BJ (cell line): ENCODE results near the gene CALHM2. TPM values are rescaled to one million over a fixed set of nuclear protein-coding genes. Genes with fewer than 3 reads are reported as not detected.
A peak's percentile ranks its signal among the peaks of the same experiment; 100 is the strongest.
"Not testable (repeated sequence)": the region's sequence is repeated elsewhere in the genome, so short reads cannot be mapped to it uniquely, and the experiment has no call there.

Experiments
- CTCF ChIA-PET: fragments of 350-600 bp; formaldehyde crosslinking; extraction: SDS; loops from one replicate; lab custom pipeline; 2021; ENCODE audit warnings: antibody characterized with exemption, inconsistent platforms; lab: Yijun Ruan, JAX
- POLR2A ChIA-PET: fragments of 300-600 bp; sonication (Branson Sonifier 250); formaldehyde crosslinking; extraction: SDS; loops from one replicate; lab custom pipeline; 2021; ENCODE audit warnings: antibody characterized with exemption; lab: Charles Lee
- DNase-seq: peaks from one replicate; pipeline ENCODE4 v3.0.0-alpha.2; 2011; ENCODE audit warnings: low read depth
- H3K27me3 ChIP-seq: 2 replicates; pipeline ENCODE4 v1.6.0; 2011; ENCODE audit warnings: low read length; ENCODE audit not compliant: control insufficient read depth, insufficient read depth
- H3K36me3 ChIP-seq: 2 replicates; pipeline ENCODE4 v1.5.1; 2011; ENCODE audit warnings: low read length; ENCODE audit not compliant: control insufficient read depth, insufficient read depth
- H3K4me3 ChIP-seq: 2 replicates; pipeline ENCODE4 v1.5.1; 2011; ENCODE audit warnings: low read depth, mild to moderate bottlenecking, control low read depth, low read length
- CTCF ChIP-seq: IDR thresholded peaks from 2 replicates; pipeline ENCODE4 v1.5.1; 2011; ENCODE audit warnings: low read depth, mild to moderate bottlenecking, control low read depth, inconsistent platforms, low read length, moderate library complexity; ENCODE audit not compliant: insufficient read depth
- polyA plus RNA-seq: library from polyadenylated mRNA; depleted of rRNA; stranded (reverse); fragments of >200 nt; gene quantifications from 2 replicates; pipeline ENCODE4 v1.2.3, GENCODE V29; 2011

Gene CALHM2
- polyA plus RNA-seq, 1 experiment: 80.1 TPM

- ChIA-PET CTCF (interaction anchor here (0.6 to 8.6 kb wide), 10 partner anchors 13 to 177 kb away, joined by 3 to 93 read pairs (median 4); partner anchors contain the start of gene CALHM2), POLR2A (no interaction called here)
- no peaks in the 10 kb centered on the region for H3K27me3 ChIP-seq
- no peak for TF ChIP-seq CTCF
- H3K36me3 ChIP-seq: peaks cover 50% of the 10 kb centered on the region
- H3K4me3 ChIP-seq: no peak overlapping the region
- DNase-seq: no peak
These were observed 34.6 kb downstream of the CALHM2 start for GRCh38 chr10:103417601-103418000.

DNA sequence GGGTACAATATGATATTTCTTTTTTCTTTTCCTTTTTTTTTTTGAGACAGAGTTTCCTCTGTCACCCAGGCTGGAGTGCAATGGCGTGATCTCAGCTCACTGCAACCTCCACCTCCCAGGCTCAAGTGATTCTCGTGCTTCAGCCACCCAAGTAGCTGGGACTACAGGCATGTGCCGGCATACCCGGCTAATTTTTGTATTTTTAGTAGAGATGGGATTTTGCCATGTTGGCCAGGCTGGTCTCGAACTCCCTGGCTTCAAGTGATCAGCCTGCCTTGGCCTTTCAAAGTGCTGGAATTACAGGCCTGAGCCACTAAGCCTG, 35.1 kb downstream of the CALHM2 start:
- H3K27me3 ChIP-seq, H3K4me3 ChIP-seq, DNase-seq, POLR2A ChIA-PET: not testable (repeated sequence)
- peaks cover 50% of the 10 kb centered on the region for H3K36me3 ChIP-seq
- CTCF ChIA-PET: interaction anchor here (0.9 to 8.6 kb wide), 13 partner anchors 9 to 125 kb away, joined by 3 to 93 read pairs (median 4); partner anchors contain the start of gene CALHM2

DNA sequence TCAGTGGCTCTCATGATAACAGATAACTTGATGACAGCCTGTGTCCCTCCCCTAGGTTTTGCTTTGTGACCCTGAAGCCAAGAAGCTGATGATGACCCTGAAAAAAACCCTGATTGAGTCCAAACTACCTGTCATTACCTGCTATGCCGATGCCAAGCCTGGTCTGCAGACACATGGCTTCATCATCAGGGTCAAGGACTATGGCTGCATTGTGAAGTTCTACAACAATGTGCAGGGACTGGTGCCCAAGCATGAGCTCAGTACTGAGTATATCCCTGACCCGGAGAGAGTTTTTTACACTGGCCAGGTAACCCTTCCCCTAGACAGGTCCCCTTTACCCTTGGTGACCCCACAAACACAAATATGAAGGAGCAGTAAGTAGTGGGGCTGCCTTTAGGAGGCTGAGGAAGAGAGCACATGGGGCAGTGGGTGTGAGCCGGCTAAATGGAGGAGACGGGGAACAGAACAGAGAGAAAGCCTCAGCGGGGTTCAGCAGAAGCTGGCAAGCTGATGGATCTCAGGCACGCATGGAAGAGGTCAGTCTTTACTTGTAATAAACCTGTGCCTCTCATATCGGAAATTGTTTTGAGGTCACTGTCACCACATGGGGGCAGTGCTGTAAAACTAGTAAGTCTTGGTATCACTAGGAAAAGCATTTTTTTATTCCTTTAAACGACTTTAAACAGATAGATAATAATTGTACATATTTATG, 35.6 kb downstream of the CALHM2 start:
- TF ChIP-seq CTCF: peak; percentile 55
- ChIA-PET CTCF (interaction anchor here (0.6 to 8.6 kb wide), 17 partner anchors 9 to 269 kb away, joined by 3 to 93 read pairs (median 4); no protein-coding TSS in a partner anchor), POLR2A (no interaction called here)
- no peak overlapping the region for H3K4me3 ChIP-seq
- H3K36me3 ChIP-seq: peaks cover 50% of the 10 kb centered on the region
- H3K27me3 ChIP-seq: no peaks in the 10 kb centered on the region
- DNase-seq: peak; percentile 14

GRCh38 chr10:103415581-103415980, 36.6 kb downstream of the CALHM2 start:
- CTCF ChIA-PET: interaction anchor here (0.8 to 8.6 kb wide), 10 partner anchors 9 to 270 kb away, joined by 3 to 93 read pairs (median 7); no protein-coding TSS in a partner anchor
- DNase-seq: no peak
- POLR2A ChIA-PET: no interaction called here
- TF ChIP-seq CTCF: no peak
- H3K4me3 ChIP-seq: no peak overlapping the region
- no peaks in the 10 kb centered on the region for H3K27me3 ChIP-seq
- H3K36me3 ChIP-seq: peaks cover 48% of the 10 kb centered on the region

DNA sequence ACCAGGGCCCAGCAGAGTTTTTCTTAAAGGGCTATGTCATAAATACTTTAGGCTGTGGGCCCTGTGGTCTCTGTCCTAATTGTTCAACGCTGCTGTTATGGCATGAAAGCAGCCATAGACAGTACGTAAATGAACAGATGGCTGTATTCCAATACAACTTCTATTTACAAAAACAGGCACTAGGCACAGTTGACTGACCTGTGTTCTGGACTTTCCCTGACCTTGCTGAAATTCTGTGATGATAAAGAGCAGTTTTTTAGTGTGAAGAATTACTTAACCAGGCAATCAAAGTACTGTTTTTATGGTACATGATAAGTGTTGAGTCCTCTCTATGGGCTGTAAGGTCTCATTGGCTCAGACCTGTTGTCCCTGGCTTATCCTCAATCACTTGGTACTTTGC, 38.6 kb downstream of the CALHM2 start:
- Histone ChIP-seq H3K36me3 (peaks cover 33% of the 10 kb centered on the region), H3K4me3 (no peak overlapping the region), H3K27me3 (no peaks in the 10 kb centered on the region)
- POLR2A ChIA-PET: no interaction called here
- CTCF ChIA-PET: interaction anchor here (8.6 kb wide), 1 partner anchor 71 kb away, joined by 93 read pairs; no protein-coding TSS in a partner anchor
- no peak for TF ChIP-seq CTCF
- DNase-seq: no peak
